K562 (cell line): ENCODE results near the gene PPP1R37. TPM values are rescaled to one million over a fixed set of nuclear protein-coding genes. Genes with fewer than 3 reads are reported as not detected.

Experiments
- ATAC-seq: fragments of 200-7000 bp; cut with Tn5 transposase; 3 replicates; pipeline ENCODE4 v1.9.1; 2020; ENCODE audit warnings: moderate library complexity
- BruUV-seq: library from RNA; stranded (reverse); fragments of 400-500 nt; replicated peaks from 2 replicates; lab custom pipeline; 2021; lab: Mats Ljungman, UMichigan
- CTCF ChIA-PET: fragments of 300-600 bp; formaldehyde crosslinking; extraction: SDS; loops from one replicate; lab custom pipeline; 2021; ENCODE audit warnings: low intra/inter-chr PET ratio; lab: Yijun Ruan, JAX
- POLR2A ChIA-PET: fragments of 300-600, 350-650 bp; sonication (Branson Sonifier 250); formaldehyde crosslinking; extraction: SDS; loops from one replicate; lab custom pipeline; 2021; ENCODE audit warnings: antibody characterized with exemption, inconsistent platforms; lab: Yijun Ruan, JAX
- DNase-seq, 4 experiments: peaks; one replicate each; pipeline versions ENCODE4 v3.0.0 to v3.0.0-alpha.2; 2011 to 2018; ENCODE audit warnings: low spot score in 3 of 4, mixed read lengths in 3 of 4; ENCODE audit errors: extremely low read depth in 1 of 4
- FAIRE-seq: peaks from 2 replicates; lab custom pipeline; 2011; peaks lifted over from hg19 to GRCh38; lab: Jason Lieb, UNC
- H2AFZ ChIP-seq: 2 replicates; pipeline ENCODE4 v1.6.0; 2011; ENCODE audit warnings: low read depth, low read length, control low read depth, inconsistent platforms
- H3K27ac ChIP-seq: fragments of 200-600 bp; 3 replicates; pipeline ENCODE4 v1.8.0; 2011; ENCODE audit warnings: low read depth, mild to moderate bottlenecking, control low read depth, inconsistent platforms, low read length, moderate library complexity, mixed read lengths; ENCODE audit errors: extremely low read depth
- H3K27me3 ChIP-seq, 2 experiments: fragments of 300-600 bp in 1 of 2; 2 replicates in 1 of 2; 3 replicates in 1 of 2; pipeline versions ENCODE4 v1.6.0 to v1.8.0; 2011; ENCODE audit warnings: inconsistent platforms in 2 of 2, low read length in 2 of 2, mild to moderate bottlenecking in 1 of 2, mixed read lengths in 1 of 2, moderate library complexity in 1 of 2; ENCODE audit not compliant: control insufficient read depth in 2 of 2, insufficient read depth in 2 of 2
- H3K36me3 ChIP-seq: fragments of 300-600 bp; 3 replicates; pipeline ENCODE4 v1.8.0; 2011; ENCODE audit warnings: mild to moderate bottlenecking, low read length, inconsistent platforms; ENCODE audit not compliant: control insufficient read depth, insufficient read depth
- H3K4me1 ChIP-seq, 2 experiments: fragments of 200-600 bp in 1 of 2; replicated peaks in 1 of 2; 2 replicates in 1 of 2; 3 replicates in 1 of 2; pipeline versions ENCODE4 v1.5.1 to v1.8.0; 2011; ENCODE audit warnings: inconsistent platforms in 2 of 2, low read length in 2 of 2, mild to moderate bottlenecking in 1 of 2, mixed read lengths in 1 of 2, moderate library complexity in 1 of 2; ENCODE audit not compliant: control insufficient read depth in 2 of 2, insufficient read depth in 2 of 2
- H3K4me2 ChIP-seq: 2 replicates; pipeline ENCODE4 v1.6.1; 2011; ENCODE audit warnings: low read length, control low read depth, inconsistent platforms, mixed read lengths; ENCODE audit not compliant: insufficient read depth
- H3K4me3 ChIP-seq: fragments of 200-600 bp; sonication (generic), shearing (Covaris generic); 2 replicates; pipeline ENCODE4 v1.5.1; 2016; ENCODE audit warnings: control low read depth, inconsistent platforms
- H3K79me2 ChIP-seq: fragments of 200-600 bp; 3 replicates; pipeline ENCODE4 v1.8.0; 2011; ENCODE audit warnings: low read length, inconsistent platforms; ENCODE audit not compliant: control insufficient read depth, insufficient read depth
- H3K9ac ChIP-seq, 2 experiments: 2 replicates each; pipeline versions ENCODE4 v1.6.0 to v1.6.1; 2011; ENCODE audit warnings: low read depth in 2 of 2, low read length in 2 of 2, control low read depth in 1 of 2, inconsistent platforms in 1 of 2, mild to moderate bottlenecking in 1 of 2, mixed read lengths in 1 of 2; ENCODE audit not compliant: insufficient read depth in 1 of 2
- H3K9me1 ChIP-seq: one replicate; pipeline ENCODE4 v1.6.0; 2011; ENCODE audit warnings: inconsistent platforms, mild to moderate bottlenecking, low read length, moderate library complexity; ENCODE audit not compliant: control insufficient read depth, insufficient read depth
- H3K9me3 ChIP-seq: replicated peaks from 2 replicates; pipeline ENCODE4 v1.5.1; 2011; ENCODE audit warnings: low read depth, low read length, inconsistent platforms; ENCODE audit not compliant: control insufficient read depth, insufficient read depth
- H4K20me1 ChIP-seq: replicated peaks from 2 replicates; pipeline ENCODE4 v1.6.1; 2011; ENCODE audit warnings: low read length, inconsistent platforms, mixed read lengths; ENCODE audit not compliant: control insufficient read depth, insufficient read depth
- FOXM1 ChIP-seq, 2 experiments: fragments of 450-650 bp in 1 of 2; sonication (generic) in 1 of 2; formaldehyde crosslinking in 1 of 2; IDR thresholded peaks; 2 replicates each; pipeline versions ENCODE4 v1.6.1 to v1.9.0; 2017 to 2022; ENCODE audit warnings: low read depth in 2 of 2, mild to moderate bottlenecking in 2 of 2, missing genetic modification reagents in 1 of 2, moderate library complexity in 1 of 2
- GTF2E2 ChIP-seq: fragments of 200-800 bp; sonication (Bioruptor generic); IDR thresholded peaks from 2 replicates; pipeline ENCODE4 v1.6.1; 2016; ENCODE audit warnings: missing genetic modification characterization, missing compliant biosample characterization
- GTF2F1 ChIP-seq: IDR thresholded peaks from 2 replicates; pipeline ENCODE4 v1.6.1; 2011; ENCODE audit warnings: low read depth, low read length, improper control_type of control experiment
- TOE1 ChIP-seq, 2 experiments: fragments of 450-650 bp in 1 of 2; sonication (generic) in 1 of 2; formaldehyde crosslinking in 1 of 2; IDR thresholded peaks; 2 replicates each; pipeline versions ENCODE4 v1.7.1 to v1.8.0; 2016 to 2022; ENCODE audit warnings: borderline replicate concordance in 2 of 2, mild to moderate bottlenecking in 2 of 2, antibody characterized with exemption in 1 of 2, inconsistent platforms in 1 of 2, low read depth in 1 of 2, missing genetic modification reagents in 1 of 2, moderate library complexity in 1 of 2
- TRIM24 ChIP-seq, 2 experiments: fragments of 450-650 bp; IDR thresholded peaks; 2 replicates each; pipeline ENCODE4 v1.6.1; 2016
- ZNF175 ChIP-seq: fragments of 200-800 bp; sonication (Bioruptor generic); IDR thresholded peaks from 2 replicates; pipeline ENCODE4 v1.6.1; 2016; ENCODE audit warnings: low read depth, mild to moderate bottlenecking, missing genetic modification characterization, missing compliant biosample characterization
- WGBS: fragments of 100-300 bp; shearing (Covaris generic); methylation state at CpG from one replicate; pipeline ENCODE4 v1.1.6; 2016; ENCODE audit warnings: low coverage, mixed read lengths; ENCODE audit not compliant: insufficient coverage; ENCODE audit errors: missing lambda C conversion rate; 5-methylcytosine and 5-hydroxymethylcytosine counted together
- in situ Hi-C: fragments of 300-500 bp; cut with MboI; formaldehyde crosslinking; loops from 4 replicates; pipeline ENCODE4 v1.15.0; 2018; ENCODE audit warnings: inconsistent platforms, mixed read lengths
- intact Hi-C: fragments of 100-400 bp; cut with micrococcal nuclease; formaldehyde crosslinking; loops from 2 replicates; pipeline ENCODE4 v1.14.2; 2022
- polyA plus RNA-seq, 8 experiments: library from polyadenylated mRNA; depleted of rRNA in 4 of 8; stranded (reverse) in 5 of 8; unstranded in 3 of 8; fragments of >200 nt; fragmentation: Nextera tagmentation in 2 of 8; fragmentation: Illumina TruSeq in 1 of 8; extraction: Ambion mirVana in 2 of 8; extraction: Trizol in 1 of 8; gene quantifications; 2 replicates each; pipeline versions ENCODE4 v1.2.1 to v1.2.3, GENCODE V29; 2011 to 2014; ENCODE audit warnings: inconsistent platforms in 1 of 8, missing spikeins in 1 of 8
- total RNA-seq, 7 experiments: library from RNA; depleted of rRNA in 6 of 7; stranded (reverse); fragments of >200 nt in 6 of 7; fragmentation: Illumina TruSeq in 2 of 7; extraction: Trizol in 2 of 7; gene quantifications; 2 replicates each; pipeline versions ENCODE4 v1.2.1 to v1.2.3, GENCODE V29; 2011 to 2021; ENCODE audit warnings: low replicate concordance in 1 of 7
- TF ChIP-seq, protein P1 (sequence below): fragments of 250-450 bp; sonication (Bioruptor Pico); IDR thresholded peaks from 2 replicates; pipeline ENCODE4 v1.9.0; 2021; ENCODE audit warnings: mild to moderate bottlenecking, inconsistent platforms
- TF ChIP-seq, protein P2 (sequence below): fragments of 450-650 bp; IDR thresholded peaks from 2 replicates; pipeline ENCODE4 v1.6.1; 2017; ENCODE audit warnings: mild to moderate bottlenecking, moderate library complexity
- TF ChIP-seq, protein P3 (sequence below): sonication (generic); formaldehyde crosslinking; IDR thresholded peaks from 2 replicates; pipeline ENCODE4 v1.8.0; 2022; ENCODE audit warnings: mild to moderate bottlenecking, missing genetic modification reagents
- TF ChIP-seq, protein P4 (sequence below): fragments of 450-650 bp; conservative IDR thresholded peaks from 2 replicates; pipeline ENCODE4 v1.6.1; 2016; ENCODE audit warnings: missing genetic modification characterization, low read depth, mild to moderate bottlenecking, missing compliant biosample characterization, moderate library complexity

PPP1R37 gene
- total and polyA plus RNA-seq, 9 of the 15 experiments (the other 6 are each of a cell fraction or from before 2014, with no cell fraction given): 0.04 to 20.3 (median 7.3) TPM

DNA sequence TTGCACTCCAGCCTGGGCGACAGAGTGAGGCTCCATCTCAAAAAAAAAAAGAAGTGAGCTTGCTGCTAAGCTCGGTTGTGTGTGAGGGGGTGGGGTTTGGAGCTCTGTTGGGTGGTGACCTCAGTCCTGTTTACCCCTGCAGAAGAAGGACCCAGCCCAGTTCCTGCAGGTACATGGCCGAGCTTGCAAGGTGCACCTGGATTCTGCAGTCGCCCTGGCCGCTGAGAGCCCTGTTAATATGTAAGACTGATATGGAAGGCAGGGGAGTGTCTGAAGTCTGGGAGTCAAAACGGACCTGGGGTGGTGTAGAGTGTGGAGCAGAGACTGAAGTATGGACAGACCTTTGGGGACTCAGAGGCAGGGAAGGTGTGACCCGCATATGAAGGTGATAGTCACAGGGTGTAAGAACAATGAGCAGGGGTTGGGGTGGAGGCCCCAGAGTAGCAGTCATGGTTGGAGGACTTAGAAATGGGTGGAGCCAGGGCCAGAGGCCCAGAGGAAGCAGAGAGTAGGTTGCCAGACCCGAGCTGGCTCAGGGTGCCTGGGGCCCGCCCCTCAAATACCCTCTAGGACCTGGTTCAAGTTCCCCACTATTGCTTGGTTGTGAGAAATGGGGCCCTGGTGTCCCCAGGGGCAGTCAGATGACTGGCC is 40.9 kb upstream of the PPP1R37 start:
- H3K4me3 ChIP-seq: no peak overlapping the region
- H3K27me3 ChIP-seq: no peaks in the 10 kb centered on the region
- intact Hi-C loops (no loop called here), in situ Hi-C loops (loop anchor here (10.0 kb wide), 1 partner anchor 157 kb away; the partner anchor contains the start of gene TOMM40)
- FAIRE-seq (no peak), ATAC-seq (no peak), DNase-seq (no peak)
- TF ChIP-seq TRIM24 (IDR thresholded peaks at IDR 0.05) (no peak), GTF2E2 (tag) (no peak), FOXM1 (IDR thresholded peaks at IDR 0.05; ENCODE audit: low read depth) (no peak), FOXM1 (CRISPR knock-in tag; IDR thresholded peaks at IDR 0.05; ENCODE audit: low read depth) (no peak), GTF2F1 (no peak), ZNF175 (CRISPR knock-in tag) (no peak), TOE1 (IDR thresholded peaks at IDR 0.05; ENCODE audit: borderline replicate concordance) (no peak), TOE1 (CRISPR knock-in tag; IDR thresholded peaks at IDR 0.05; ENCODE audit: borderline replicate concordance, low read depth) (no peak)
- TF ChIP-seq, protein P1, sequence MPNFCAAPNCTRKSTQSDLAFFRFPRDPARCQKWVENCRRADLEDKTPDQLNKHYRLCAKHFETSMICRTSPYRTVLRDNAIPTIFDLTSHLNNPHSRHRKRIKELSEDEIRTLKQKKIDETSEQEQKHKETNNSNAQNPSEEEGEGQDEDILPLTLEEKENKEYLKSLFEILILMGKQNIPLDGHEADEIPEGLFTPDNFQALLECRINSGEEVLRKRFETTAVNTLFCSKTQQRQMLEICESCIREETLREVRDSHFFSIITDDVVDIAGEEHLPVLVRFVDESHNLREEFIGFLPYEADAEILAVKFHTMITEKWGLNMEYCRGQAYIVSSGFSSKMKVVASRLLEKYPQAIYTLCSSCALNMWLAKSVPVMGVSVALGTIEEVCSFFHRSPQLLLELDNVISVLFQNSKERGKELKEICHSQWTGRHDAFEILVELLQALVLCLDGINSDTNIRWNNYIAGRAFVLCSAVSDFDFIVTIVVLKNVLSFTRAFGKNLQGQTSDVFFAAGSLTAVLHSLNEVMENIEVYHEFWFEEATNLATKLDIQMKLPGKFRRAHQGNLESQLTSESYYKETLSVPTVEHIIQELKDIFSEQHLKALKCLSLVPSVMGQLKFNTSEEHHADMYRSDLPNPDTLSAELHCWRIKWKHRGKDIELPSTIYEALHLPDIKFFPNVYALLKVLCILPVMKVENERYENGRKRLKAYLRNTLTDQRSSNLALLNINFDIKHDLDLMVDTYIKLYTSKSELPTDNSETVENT (CRISPR knock-in tag): no peak
- TF ChIP-seq, protein P2, sequence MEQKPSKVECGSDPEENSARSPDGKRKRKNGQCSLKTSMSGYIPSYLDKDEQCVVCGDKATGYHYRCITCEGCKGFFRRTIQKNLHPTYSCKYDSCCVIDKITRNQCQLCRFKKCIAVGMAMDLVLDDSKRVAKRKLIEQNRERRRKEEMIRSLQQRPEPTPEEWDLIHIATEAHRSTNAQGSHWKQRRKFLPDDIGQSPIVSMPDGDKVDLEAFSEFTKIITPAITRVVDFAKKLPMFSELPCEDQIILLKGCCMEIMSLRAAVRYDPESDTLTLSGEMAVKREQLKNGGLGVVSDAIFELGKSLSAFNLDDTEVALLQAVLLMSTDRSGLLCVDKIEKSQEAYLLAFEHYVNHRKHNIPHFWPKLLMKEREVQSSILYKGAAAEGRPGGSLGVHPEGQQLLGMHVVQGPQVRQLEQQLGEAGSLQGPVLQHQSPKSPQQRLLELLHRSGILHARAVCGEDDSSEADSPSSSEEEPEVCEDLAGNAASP: no peak
- TF ChIP-seq, protein P3, sequence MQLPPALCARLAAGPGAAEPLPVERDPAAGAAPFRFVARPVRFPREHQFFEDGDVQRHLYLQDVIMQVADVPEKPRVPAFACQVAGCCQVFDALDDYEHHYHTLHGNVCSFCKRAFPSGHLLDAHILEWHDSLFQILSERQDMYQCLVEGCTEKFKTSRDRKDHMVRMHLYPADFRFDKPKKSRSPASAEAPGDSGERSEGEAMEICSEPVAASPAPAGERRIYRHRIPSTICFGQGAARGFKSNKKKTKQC (CRISPR knock-in tag): no peak
- TF ChIP-seq, protein P4, sequence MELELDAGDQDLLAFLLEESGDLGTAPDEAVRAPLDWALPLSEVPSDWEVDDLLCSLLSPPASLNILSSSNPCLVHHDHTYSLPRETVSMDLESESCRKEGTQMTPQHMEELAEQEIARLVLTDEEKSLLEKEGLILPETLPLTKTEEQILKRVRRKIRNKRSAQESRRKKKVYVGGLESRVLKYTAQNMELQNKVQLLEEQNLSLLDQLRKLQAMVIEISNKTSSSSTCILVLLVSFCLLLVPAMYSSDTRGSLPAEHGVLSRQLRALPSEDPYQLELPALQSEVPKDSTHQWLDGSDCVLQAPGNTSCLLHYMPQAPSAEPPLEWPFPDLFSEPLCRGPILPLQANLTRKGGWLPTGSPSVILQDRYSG (tag): no peak
- H3K9me1 ChIP-seq: no peaks in the 10 kb centered on the region
- H3K36me3 ChIP-seq: peaks cover 74% of the 10 kb centered on the region; the same call in 2 of the 3 replicates
- peaks cover 3 to 10% of the 10 kb centered on the region in 2 experiments; a peak in 3 of 5 replicates for H3K4me1 ChIP-seq
- CTCF ChIA-PET: no interaction called here
- peaks cover 39% of the 10 kb centered on the region for H3K79me2 ChIP-seq
- H2AFZ ChIP-seq: no peak overlapping the region
- WGBS: 75% methylated on average over 9 of the region's 9 CpGs
- no peak overlapping the region for H3K4me2 ChIP-seq
- H3K27ac ChIP-seq: no peak overlapping the region
- no peaks in the 10 kb centered on the region for H3K9me3 ChIP-seq
- POLR2A ChIA-PET: interaction anchor here (1.4 to 1.6 kb wide), 2 partner anchors 8 to 41 kb away, joined by 4 read pairs; partner anchors contain the start of gene PPP1R37
- H3K9ac ChIP-seq: peak overlapping the region in 1 of 2 experiments; percentile 40; a peak in 1 of 4 replicates
- peaks cover 17% of the 10 kb centered on the region for H4K20me1 ChIP-seq
- no TSS peak for BruUV-seq
